ENCODE results near the gene SV2B. TPM values are rescaled to one million over a fixed set of nuclear protein-coding genes. Genes with fewer than 3 reads are reported as not detected.

Gene SV2B
- total and polyA plus RNA-seq, 12 donors, result 0.16 to 7.5 (median 3.0) TPM

DNA sequence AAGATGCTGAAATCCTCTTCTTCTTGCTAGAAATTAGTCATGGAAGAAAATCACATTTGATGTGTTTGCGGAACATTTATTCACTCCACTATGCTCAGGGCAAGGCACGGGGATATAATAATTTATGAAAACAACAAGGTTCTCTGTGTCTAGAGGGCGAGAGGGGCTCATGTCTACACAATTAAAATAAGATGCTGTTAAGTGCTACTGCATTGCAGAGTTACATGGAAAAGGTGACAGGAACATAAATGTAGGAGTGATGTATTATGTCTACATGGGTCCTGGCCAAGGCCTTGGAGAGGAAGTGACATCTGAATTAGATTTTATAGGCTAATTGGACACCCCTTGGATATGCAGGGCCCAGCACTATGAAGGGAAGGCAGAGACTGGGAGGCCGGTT, 96.1 kb downstream of the SV2B start:
- no peak for DNase-seq
- no peak for TF ChIP-seq POLR2A (IDR thresholded peaks at IDR 0.05)
- TF ChIP-seq, protein P1, sequence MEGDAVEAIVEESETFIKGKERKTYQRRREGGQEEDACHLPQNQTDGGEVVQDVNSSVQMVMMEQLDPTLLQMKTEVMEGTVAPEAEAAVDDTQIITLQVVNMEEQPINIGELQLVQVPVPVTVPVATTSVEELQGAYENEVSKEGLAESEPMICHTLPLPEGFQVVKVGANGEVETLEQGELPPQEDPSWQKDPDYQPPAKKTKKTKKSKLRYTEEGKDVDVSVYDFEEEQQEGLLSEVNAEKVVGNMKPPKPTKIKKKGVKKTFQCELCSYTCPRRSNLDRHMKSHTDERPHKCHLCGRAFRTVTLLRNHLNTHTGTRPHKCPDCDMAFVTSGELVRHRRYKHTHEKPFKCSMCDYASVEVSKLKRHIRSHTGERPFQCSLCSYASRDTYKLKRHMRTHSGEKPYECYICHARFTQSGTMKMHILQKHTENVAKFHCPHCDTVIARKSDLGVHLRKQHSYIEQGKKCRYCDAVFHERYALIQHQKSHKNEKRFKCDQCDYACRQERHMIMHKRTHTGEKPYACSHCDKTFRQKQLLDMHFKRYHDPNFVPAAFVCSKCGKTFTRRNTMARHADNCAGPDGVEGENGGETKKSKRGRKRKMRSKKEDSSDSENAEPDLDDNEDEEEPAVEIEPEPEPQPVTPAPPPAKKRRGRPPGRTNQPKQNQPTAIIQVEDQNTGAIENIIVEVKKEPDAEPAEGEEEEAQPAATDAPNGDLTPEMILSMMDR (IDR thresholded peaks at IDR 0.05), result no peak
- peaks cover 0 to 3% of the 10 kb centered on the region in 2 donors for H3K4me1 ChIP-seq (replicated peaks in 1 of 2)
- WGBS, 4 donors, result 78 to 90% (median 83%) methylated on average over 4 of the region's 4 CpGs
- no peaks in the 10 kb centered on the region for H3K9me3 ChIP-seq (replicated peaks in 1 of 3)
- H3K36me3 ChIP-seq (replicated peaks in 1 of 2), result no peaks in the 10 kb centered on the region
- no peaks in the 10 kb centered on the region for H3K27me3 ChIP-seq
- H3K27ac ChIP-seq, result no peak overlapping the region
- intact Hi-C loops (cut with DNase I), result no loop called here
- no peak overlapping the region for H3K4me3 ChIP-seq

DNA sequence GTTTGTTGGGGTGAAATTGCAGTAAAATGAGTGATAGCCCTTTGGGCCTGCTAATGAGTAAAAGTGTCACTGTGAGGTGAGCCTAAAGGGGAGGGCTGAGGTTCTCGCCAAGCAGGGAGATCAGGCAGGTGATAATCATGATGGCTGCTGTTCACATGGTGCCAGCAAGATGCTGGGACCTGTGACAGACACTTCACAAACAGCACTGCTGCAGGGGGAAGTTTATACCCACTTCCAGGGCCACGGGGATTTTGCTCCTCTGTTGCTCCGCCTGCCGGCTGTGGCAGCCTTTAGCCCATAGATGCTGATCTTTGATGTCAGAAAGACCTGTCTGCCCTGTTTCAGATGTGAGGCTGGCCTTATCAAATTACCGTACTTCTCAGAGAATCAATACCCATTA, 96.7 kb downstream of the SV2B start:
- Histone ChIP-seq H3K27ac (no peak overlapping the region), H3K36me3 (replicated peaks in 1 of 2) (no peaks in the 10 kb centered on the region), H3K4me3 (no peak overlapping the region), H3K27me3 (no peaks in the 10 kb centered on the region), H3K9me3 (replicated peaks in 1 of 3) (no peaks in the 10 kb centered on the region), H3K4me1 (replicated peaks in 1 of 2) (peaks cover 0 to 3% of the 10 kb centered on the region in 2 donors)
- TF ChIP-seq, protein P1 (IDR thresholded peaks at IDR 0.05), result no peak
- TF ChIP-seq POLR2A (IDR thresholded peaks at IDR 0.05), result no peak
- intact Hi-C loops (cut with DNase I), result no loop called here
- no peak for DNase-seq
- WGBS, 4 donors, result 77 to 88% (median 82%) methylated on average over 4 to 5 of the region's 5 CpGs

GRCh38 chr15:91199511-91199910, 99.5 kb downstream of the SV2B start:
- Histone ChIP-seq H3K27me3 (no peaks in the 10 kb centered on the region), H3K36me3 (replicated peaks in 1 of 2) (no peaks in the 10 kb centered on the region), H3K9me3 (replicated peaks in 1 of 3) (no peaks in the 10 kb centered on the region), H3K4me1 (replicated peaks in 1 of 2) (peaks cover 0 to 3% of the 10 kb centered on the region in 2 donors), H3K4me3 (no peak overlapping the region), H3K27ac (no peak overlapping the region)
- no peak for TF ChIP-seq POLR2A (IDR thresholded peaks at IDR 0.05)
- TF ChIP-seq, protein P1 (IDR thresholded peaks at IDR 0.05), result no peak
- whole genome bisulfite sequencing, 4 donors, result 83 to 95% (median 89%) methylated on average over 7 of the region's 7 CpGs
- intact Hi-C loops (cut with DNase I), result no loop called here
- no peak for DNase-seq

- Histone ChIP-seq H3K27ac (no peak overlapping the region), H3K36me3 (replicated peaks in 1 of 2) (no peaks in the 10 kb centered on the region), H3K4me3 (no peak overlapping the region), H3K9me3 (replicated peaks in 1 of 3) (no peaks in the 10 kb centered on the region), H3K27me3 (no peaks in the 10 kb centered on the region), H3K4me1 (replicated peaks in 1 of 2) (peaks cover 0 to 3% of the 10 kb centered on the region in 2 donors)
- intact Hi-C loops (cut with DNase I), result no loop called here
- WGBS, 4 donors, result 79 to 91% (median 89%) methylated on average over 5 of the region's 5 CpGs
- no peak for TF ChIP-seq POLR2A (IDR thresholded peaks at IDR 0.05)
- DNase-seq, result no peak
Measured at GRCh38 chr15:91200101-91200754, 100.2 kb downstream of the SV2B start.

- intact Hi-C loops (cut with DNase I), result no loop called here
- TF ChIP-seq, protein P1 (IDR thresholded peaks at IDR 0.05), result no peak
- no peak for TF ChIP-seq POLR2A (IDR thresholded peaks at IDR 0.05)
- no peaks in the 10 kb centered on the region for H3K27me3 ChIP-seq
- no peaks in the 10 kb centered on the region for H3K36me3 ChIP-seq (replicated peaks in 1 of 2)
- H3K27ac ChIP-seq, result no peak overlapping the region
- no peak overlapping the region for H3K4me3 ChIP-seq
- no peak for DNase-seq
- no peaks in the 10 kb centered on the region for H3K9me3 ChIP-seq (replicated peaks in 1 of 3)
- peaks cover 0 to 3% of the 10 kb centered on the region in 2 donors for H3K4me1 ChIP-seq (replicated peaks in 1 of 2)
Measured at GRCh38 chr15:91202510-91203102, 102.5 kb downstream of the SV2B start.

All from adrenal gland (tissue), 12 donors.